ENCODE results near the gene MOB3B.
"Not testable (repeated sequence)": the region's sequence is repeated elsewhere in the genome, so short reads cannot be mapped to it uniquely, and the experiment has no call there.

Gene MOB3B

GRCh38 chr9:27423915-27424710, 105.5 kb downstream of the MOB3B start:
- DNase-seq (ENCODE audit: low read depth, low spot score) = no peak

GRCh38 chr9:27422279-27422834, 107.3 kb downstream of the MOB3B start:
- DNase-seq (ENCODE audit: low read depth, low spot score) = no peak

- DNase-seq (ENCODE audit: low read depth, low spot score) = no peak
Observed at GRCh38 chr9:27421577-27421976, 108.0 kb downstream of the MOB3B start.

- DNase-seq (ENCODE audit: low read depth, low spot score) = not testable (repeated sequence)
Observed at GRCh38 chr9:27419558-27419957, 110.1 kb downstream of the MOB3B start.

- no peak for DNase-seq (ENCODE audit: low read depth, low spot score)
Observed at GRCh38 chr9:27414220-27414761, 115.3 kb downstream of the MOB3B start.

GRCh38 chr9:27413511-27414219, 115.9 kb downstream of the MOB3B start:
- no peak for DNase-seq (ENCODE audit: low read depth, low spot score)

- no peak for DNase-seq (ENCODE audit: low read depth, low spot score)
Observed at GRCh38 chr9:27412963-27413362, 116.7 kb downstream of the MOB3B start.

- no peak for DNase-seq (ENCODE audit: low read depth, low spot score)
Observed at GRCh38 chr9:27412081-27412480, 117.5 kb downstream of the MOB3B start.

GRCh38 chr9:27408482-27408881, 121.1 kb downstream of the MOB3B start:
- no peak for DNase-seq (ENCODE audit: low read depth, low spot score)

GRCh38 chr9:27408001-27408400, 121.6 kb downstream of the MOB3B start:
- no peak for DNase-seq (ENCODE audit: low read depth, low spot score)

- no peak for DNase-seq (ENCODE audit: low read depth, low spot score)
Observed at GRCh38 chr9:27407491-27407890, 122.1 kb downstream of the MOB3B start.

GRCh38 chr9:27404661-27405060, 125.0 kb downstream of the MOB3B start:
- no peak for DNase-seq (ENCODE audit: low read depth, low spot score)

GRCh38 chr9:27402626-27403025, 127.0 kb downstream of the MOB3B start:
- no peak for DNase-seq (ENCODE audit: low read depth, low spot score)

- no peak for DNase-seq (ENCODE audit: low read depth, low spot score)
Observed at GRCh38 chr9:27400334-27400880, 129.2 kb downstream of the MOB3B start.

- DNase-seq (ENCODE audit: low read depth, low spot score) = no peak
Observed at GRCh38 chr9:27398982-27399653, 130.5 kb downstream of the MOB3B start.

GRCh38 chr9:27396495-27396894, 133.1 kb downstream of the MOB3B start:
- DNase-seq (ENCODE audit: low read depth, low spot score) = no peak

- DNase-seq (ENCODE audit: low read depth, low spot score) = no peak
Observed at GRCh38 chr9:27395484-27395921, 134.1 kb downstream of the MOB3B start.

- DNase-seq (ENCODE audit: low read depth, low spot score) = no peak
Observed at GRCh38 chr9:27394826-27395201, 134.8 kb downstream of the MOB3B start.

GRCh38 chr9:27394154-27394825, 135.3 kb downstream of the MOB3B start:
- no peak for DNase-seq (ENCODE audit: low read depth, low spot score)

- no peak for DNase-seq (ENCODE audit: low read depth, low spot score)
Observed at GRCh38 chr9:27393054-27393846, 136.4 kb downstream of the MOB3B start.

All from activated naive CD8-positive, alpha-beta T cell treated with anti-CD3 and anti-CD28 coated beads, Interleukin-2, amount 50 U/mL, for 16 hours (primary cell).